Breast epithelium (tissue), 4 donors: ENCODE data around the gene VAV3. TPM values are rescaled to one million over a fixed set of nuclear protein-coding genes. Genes with fewer than 3 reads are reported as not detected.
A peak's percentile ranks its signal among the peaks of the same experiment; 100 is the strongest.
"Not testable (repeated sequence)": the region's sequence is repeated elsewhere in the genome, so short reads cannot be mapped to it uniquely, and the experiment has no call there.

Source experiments
- DNase-seq, 2 donors: peaks; one replicate each; pipeline ENCODE4 v3.0.0-alpha.2; 2019; ENCODE audit warnings: low spot score in 2 of 2
- H3K27ac ChIP-seq, 2 donors: fragments of 200-600 bp; sonication (generic) in 1 of 2; one replicate each; pipeline ENCODE4 v1.5.1; 2016 to 2019; ENCODE audit warnings: mild to moderate bottlenecking in 1 of 2
- H3K27me3 ChIP-seq, 2 donors: fragments of 200-600 bp; sonication (generic) in 1 of 2; one replicate each; pipeline versions ENCODE4 v1.5.1 to v1.6.0; 2017 to 2019; ENCODE audit warnings: control low read depth in 1 of 2, mild to moderate bottlenecking in 1 of 2
- H3K36me3 ChIP-seq: fragments of 200-600 bp; one replicate; pipeline ENCODE4 v1.5.1; 2019
- H3K4me1 ChIP-seq, 2 donors: fragments of 200-600 bp; sonication (generic); one replicate each; pipeline ENCODE4 v1.5.1; 2016 to 2019; ENCODE audit warnings: control low read depth in 1 of 2
- H3K4me3 ChIP-seq, 3 donors: fragments of 200-600 bp; sonication (generic); 1 replicate in 2 of 3; 2 replicates in 1 of 3; pipeline ENCODE4 v1.5.1; 2016 to 2019; ENCODE audit warnings: mild to moderate bottlenecking in 3 of 3, moderate library complexity in 2 of 3
- H3K9me3 ChIP-seq, 2 donors: fragments of 200-600 bp; sonication (generic) in 1 of 2; one replicate each; pipeline ENCODE4 v1.5.1; 2016 to 2019; ENCODE audit warnings: control low read depth in 1 of 2
- CTCF ChIP-seq, 3 donors: fragments of 450-650 bp; IDR thresholded peaks; one replicate each; pipeline ENCODE4 v1.5.1; 2016 to 2017; ENCODE audit warnings: antibody characterized with exemption in 3 of 3, mild to moderate bottlenecking in 3 of 3, moderate library complexity in 3 of 3
- POLR2A ChIP-seq: fragments of 450-650 bp; IDR thresholded peaks from one replicate; pipeline ENCODE4 v1.6.1; 2016; ENCODE audit warnings: antibody characterized with exemption, mild to moderate bottlenecking, moderate library complexity
- POLR2AphosphoS5 ChIP-seq, 3 donors: sonication (generic); formaldehyde crosslinking; IDR thresholded peaks; one replicate each; pipeline ENCODE4 v1.6.1; 2017; ENCODE audit warnings: antibody characterized with exemption in 3 of 3
- intact Hi-C: fragments of 100-400 bp; cut with DNase I; formaldehyde crosslinking; loops from one replicate; pipeline ENCODE4 v1.15.1; 2023; ENCODE audit warnings: low total_unique reads
- total RNA-seq, 3 donors: library from RNA; depleted of rRNA; stranded (reverse); fragments of >200 nt; gene quantifications; one replicate each; pipeline ENCODE4 v1.1.0, GENCODE V29; 2016

Gene VAV3
- total RNA-seq, 3 donors from 2014 or later = 8.0 to 153 (median 113) TPM

- Histone ChIP-seq H3K36me3 (no peaks in the 10 kb centered on the region), H3K9me3 (no peaks in the 10 kb centered on the region), H3K27me3 (no peaks in the 10 kb centered on the region), H3K4me3 (no peak overlapping the region), H3K4me1 (no peaks in the 10 kb centered on the region), H3K27ac (no peak overlapping the region)
- intact Hi-C loops = loop anchor here (10.0 kb wide), 1 partner anchor 228 kb away; no protein-coding TSS in a partner anchor
- DNase-seq = no peak
- TF ChIP-seq POLR2AphosphoS5 (IDR thresholded peaks at IDR 0.05) = no peak
- no peak for TF ChIP-seq POLR2A
- no peak for TF ChIP-seq CTCF (IDR thresholded peaks at IDR 0.05)
These were observed 302.0 kb downstream of the VAV3 start for GRCh38 chr1:107662971-107663370.

GRCh38 chr1:107661158-107661557, 303.8 kb downstream of the VAV3 start:
- intact Hi-C loops = loop anchor here (10.0 kb wide), 1 partner anchor 226 kb away; no protein-coding TSS in a partner anchor
- no peak for TF ChIP-seq POLR2AphosphoS5 (IDR thresholded peaks at IDR 0.05)
- no peak for TF ChIP-seq POLR2A
- TF ChIP-seq CTCF (IDR thresholded peaks at IDR 0.05) = no peak
- DNase-seq = no peak
- Histone ChIP-seq H3K4me3 (no peak overlapping the region), H3K9me3 (no peaks in the 10 kb centered on the region), H3K36me3 (no peaks in the 10 kb centered on the region), H3K27ac (no peak overlapping the region), H3K4me1 (no peaks in the 10 kb centered on the region), H3K27me3 (no peaks in the 10 kb centered on the region)

DNA sequence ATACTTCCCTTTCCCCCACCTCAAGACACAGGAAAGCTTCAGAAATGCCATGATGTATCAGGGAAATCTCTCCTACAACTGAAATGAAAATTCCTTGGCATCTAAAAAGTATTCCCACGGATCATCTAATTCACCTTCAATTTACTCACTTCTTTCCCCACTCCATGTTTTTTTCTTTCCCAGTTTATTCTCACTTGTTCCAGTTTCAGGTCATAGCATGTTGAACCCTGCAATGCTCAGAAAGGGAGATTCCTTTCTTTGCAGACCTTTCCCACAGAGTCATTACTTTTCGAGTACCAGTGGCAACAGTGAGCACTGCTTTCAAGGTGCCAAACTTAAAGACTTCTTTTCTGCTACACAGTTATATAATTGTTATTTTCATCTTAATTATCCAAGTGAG, 305.0 kb downstream of the VAV3 start:
- Histone ChIP-seq H3K27ac (peak overlapping the region; percentile 0 to 12), H3K4me1 (no peaks in the 10 kb centered on the region), H3K9me3 (no peaks in the 10 kb centered on the region), H3K36me3 (no peaks in the 10 kb centered on the region), H3K4me3 (no peak overlapping the region), H3K27me3 (no peaks in the 10 kb centered on the region)
- DNase-seq = no peak
- TF ChIP-seq POLR2A = no peak
- no peak for TF ChIP-seq POLR2AphosphoS5 (IDR thresholded peaks at IDR 0.05)
- TF ChIP-seq CTCF (IDR thresholded peaks at IDR 0.05) = no peak
- intact Hi-C loops = loop anchor here (10.0 kb wide), 1 partner anchor 225 kb away; no protein-coding TSS in a partner anchor

DNA sequence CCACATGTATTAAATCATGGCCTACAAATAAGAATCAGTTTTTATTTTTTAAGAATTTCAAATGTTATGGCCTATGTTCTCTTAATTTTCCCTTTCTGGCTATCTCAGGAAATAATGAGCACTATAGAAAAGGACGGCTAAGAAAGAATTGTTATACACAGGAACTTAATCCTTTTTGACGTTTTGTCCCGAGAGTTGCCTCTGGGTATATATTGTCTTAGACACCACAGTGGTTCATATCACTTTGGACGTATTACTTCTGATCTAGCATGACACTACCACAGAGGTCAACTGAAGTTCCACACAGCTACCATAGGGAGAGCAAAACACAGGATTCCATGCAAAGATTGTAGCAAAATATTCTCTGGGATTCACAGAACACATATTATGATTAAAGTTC, 307.6 kb downstream of the VAV3 start:
- no peak for TF ChIP-seq POLR2A
- TF ChIP-seq CTCF (IDR thresholded peaks at IDR 0.05) = no peak
- TF ChIP-seq POLR2AphosphoS5 (IDR thresholded peaks at IDR 0.05) = no peak
- H3K27me3 ChIP-seq = no peaks in the 10 kb centered on the region
- no peak overlapping the region for H3K27ac ChIP-seq
- no peaks in the 10 kb centered on the region for H3K4me1 ChIP-seq
- DNase-seq = no peak
- intact Hi-C loops = no loop called here
- no peak overlapping the region for H3K4me3 ChIP-seq
- H3K36me3 ChIP-seq = no peaks in the 10 kb centered on the region
- H3K9me3 ChIP-seq = no peaks in the 10 kb centered on the region

DNA sequence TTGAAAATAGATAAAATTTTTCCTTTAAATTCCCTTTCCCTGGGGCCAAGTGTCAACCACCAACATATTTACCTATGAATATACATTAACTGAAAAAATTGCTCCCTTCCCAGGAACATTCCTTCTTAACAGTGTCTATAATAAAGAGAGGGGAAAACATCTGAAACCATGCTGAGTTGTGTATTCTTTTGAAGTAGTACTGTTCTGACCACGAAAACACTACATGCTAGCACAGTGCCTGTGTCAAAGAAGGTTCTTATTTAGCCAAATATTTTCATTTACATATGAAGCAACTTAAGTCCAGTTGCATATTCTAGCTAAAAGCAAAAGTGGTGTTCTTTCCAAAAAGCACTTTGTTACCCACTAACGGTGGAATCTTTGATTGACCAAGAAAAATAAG, 311.2 kb downstream of the VAV3 start:
- Histone ChIP-seq H3K4me3 (no peak overlapping the region), H3K4me1 (no peaks in the 10 kb centered on the region), H3K27ac (no peak overlapping the region), H3K36me3 (no peaks in the 10 kb centered on the region), H3K9me3 (no peaks in the 10 kb centered on the region), H3K27me3 (no peaks in the 10 kb centered on the region)
- DNase-seq = no peak
- intact Hi-C loops = no loop called here
- TF ChIP-seq POLR2A = no peak

GRCh38 chr1:107653005-107653404, 312.0 kb downstream of the VAV3 start:
- TF ChIP-seq POLR2AphosphoS5 (IDR thresholded peaks at IDR 0.05) (no peak), POLR2A (no peak), CTCF (IDR thresholded peaks at IDR 0.05) (no peak)
- no peak for DNase-seq
- H3K4me1 ChIP-seq = no peaks in the 10 kb centered on the region
- no peaks in the 10 kb centered on the region for H3K36me3 ChIP-seq
- no peak overlapping the region for H3K4me3 ChIP-seq
- H3K9me3 ChIP-seq = no peaks in the 10 kb centered on the region
- no peak overlapping the region for H3K27ac ChIP-seq
- intact Hi-C loops = no loop called here
- no peaks in the 10 kb centered on the region for H3K27me3 ChIP-seq

DNA sequence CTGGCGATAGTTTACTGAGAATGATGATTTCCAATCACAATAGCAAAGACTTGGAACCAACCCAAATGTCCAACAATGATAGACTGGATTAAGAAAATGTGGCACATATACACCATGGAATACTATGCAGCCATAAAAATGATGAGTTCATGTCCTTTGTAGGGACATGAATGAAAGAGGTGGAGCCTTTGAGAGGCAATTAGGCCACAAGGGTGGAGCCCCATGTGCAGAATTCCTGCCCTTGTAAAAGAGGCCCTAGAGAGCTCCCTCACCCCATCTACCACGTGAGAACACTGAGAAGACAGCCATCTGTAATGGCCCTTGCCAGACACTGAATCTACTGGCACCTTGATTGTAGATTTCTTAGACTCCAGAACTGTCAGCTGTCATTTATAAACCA, 314.2 kb downstream of the VAV3 start:
- H3K4me3 ChIP-seq, H3K36me3 ChIP-seq, H3K27me3 ChIP-seq, DNase-seq, H3K4me1 ChIP-seq, H3K27ac ChIP-seq, intact Hi-C loops, H3K9me3 ChIP-seq: not testable (repeated sequence)
